Immature natural killer cell (primary cell): ENCODE measurements around the gene NEXN. TPM values are rescaled to one million over a fixed set of nuclear protein-coding genes. Genes with fewer than 3 reads are reported as not detected.
"Not testable (repeated sequence)": the region's sequence is repeated elsewhere in the genome, so short reads cannot be mapped to it uniquely, and the experiment has no call there.

Experiments used
- DNase-seq, 3 donors: peaks; one replicate each; pipeline ENCODE4 v3.0.0; 2022; ENCODE audit warnings: mixed read lengths in 1 of 3
- H3K27ac Mint-ChIP-seq, 6 donors: one replicate each; pipeline ENCODE4 v1.8.0; 2020; ENCODE audit warnings: mixed read lengths in 6 of 6, mild to moderate bottlenecking in 5 of 6, inconsistent platforms in 4 of 6, moderate library complexity in 3 of 6
- H3K27me3 Mint-ChIP-seq, 3 donors: one replicate each; pipeline ENCODE4 v1.8.0; 2020 to 2021; ENCODE audit warnings: low read depth in 3 of 3, mild to moderate bottlenecking in 3 of 3, mixed read lengths in 3 of 3, moderate library complexity in 3 of 3, inconsistent platforms in 1 of 3
- H3K36me3 Mint-ChIP-seq, 3 donors: one replicate each; pipeline ENCODE4 v1.8.0; 2020; ENCODE audit warnings: mixed read lengths in 3 of 3, inconsistent platforms in 2 of 3, mild to moderate bottlenecking in 2 of 3
- H3K4me1 Mint-ChIP-seq, 2 donors: one replicate each; pipeline ENCODE4 v1.8.0; 2020; ENCODE audit warnings: inconsistent platforms in 2 of 2, mild to moderate bottlenecking in 2 of 2, mixed read lengths in 2 of 2, moderate library complexity in 1 of 2
- H3K4me3 Mint-ChIP-seq, 5 donors: one replicate each; pipeline ENCODE4 v1.8.0; 2020; ENCODE audit warnings: mild to moderate bottlenecking in 5 of 5, mixed read lengths in 5 of 5, inconsistent platforms in 3 of 5, moderate library complexity in 3 of 5
- H3K9me3 Mint-ChIP-seq, 6 donors: one replicate each; pipeline ENCODE4 v1.8.0; 2020; ENCODE audit warnings: mild to moderate bottlenecking in 6 of 6, mixed read lengths in 6 of 6, inconsistent platforms in 4 of 6, moderate library complexity in 3 of 6
- polyA plus RNA-seq, 3 donors: library from polyadenylated mRNA; unstranded; fragments of 300-500 nt; fragmentation: Illumina TruSeq; gene quantifications; one replicate each; pipeline ENCODE4 v1.2.3, GENCODE V29; 2021

NEXN gene
- polyA plus RNA-seq, 3 donors from 2014 or later, result 0.89 to 3.0 (median 2.6) TPM

- Mint-ChIP-seq H3K9me3 (no peaks in the 10 kb centered on the region), H3K4me3 (no peak overlapping the region), H3K36me3 (peaks cover 6 to 16% (median 11%) of the 10 kb centered on the region in 3 donors), H3K4me1 (no peaks in the 10 kb centered on the region), H3K27ac (peak overlapping the region in 2 of 6 donors; percentile 1 to 78), H3K27me3 (peaks cover 0 to 5% (median 0%) of the 10 kb centered on the region in 3 donors)
- DNase-seq, result no peak
Measured at GRCh38 chr1:77881061-77881460, 7.4 kb upstream of the NEXN start.

DNA sequence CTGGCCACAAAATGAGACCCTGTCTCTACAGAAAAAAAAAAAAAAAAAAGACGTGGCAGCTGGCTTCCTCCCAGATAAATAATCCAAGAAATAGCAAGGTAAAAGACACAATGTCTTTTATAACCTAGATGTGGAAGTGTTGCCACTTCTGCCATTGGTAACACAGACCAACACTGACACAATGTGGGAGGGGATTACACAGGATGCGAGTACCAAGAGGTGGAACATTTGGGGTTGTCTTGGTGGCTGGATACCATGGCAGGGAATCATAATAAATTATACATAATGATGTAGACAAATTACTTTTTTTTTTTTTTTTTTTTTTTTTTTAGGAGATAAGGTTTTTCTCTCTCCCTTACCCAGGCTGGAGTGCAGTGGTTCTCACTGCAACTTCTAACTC lies 6.0 kb upstream of the NEXN start:
- peak overlapping the region in 1 of 6 donors; percentile 53 for H3K27ac Mint-ChIP-seq
- peaks cover 10 to 14% (median 11%) of the 10 kb centered on the region in 3 donors for H3K36me3 Mint-ChIP-seq
- H3K27me3 Mint-ChIP-seq, result peaks cover 0 to 12% (median 0%) of the 10 kb centered on the region in 3 donors

GRCh38 chr1:77888781-77889642 lies 588 bp downstream of the NEXN start:
- Mint-ChIP-seq H3K27ac (no peak overlapping the region), H3K4me1 (peaks cover 14 to 16% of the 10 kb centered on the region in 2 donors), H3K27me3 (peaks cover 0 to 20% (median 2%) of the 10 kb centered on the region in 3 donors), H3K4me3 (peak overlapping the region; percentile 63 to 78 (median 75)), H3K36me3 (peaks cover 10 to 15% (median 14%) of the 10 kb centered on the region in 3 donors), H3K9me3 (no peaks in the 10 kb centered on the region)
- peak; percentile 13 to 20 (median 15) for DNase-seq

More for the DNA sequence above, 6.0 kb upstream of the NEXN start:
- peak; percentile 22 to 37 (median 24) for DNase-seq
- Mint-ChIP-seq H3K4me3 (no peak overlapping the region), H3K4me1 (no peaks in the 10 kb centered on the region), H3K9me3 (no peaks in the 10 kb centered on the region)

GRCh38 chr1:77889671-77890070 lies 1.2 kb downstream of the NEXN start:
- H3K27ac Mint-ChIP-seq, result no peak overlapping the region
- peaks cover 10 to 13% (median 12%) of the 10 kb centered on the region in 3 donors for H3K36me3 Mint-ChIP-seq
- no peak for DNase-seq
- no peaks in the 10 kb centered on the region for H3K9me3 Mint-ChIP-seq
- peaks cover 14 to 16% of the 10 kb centered on the region in 2 donors for H3K4me1 Mint-ChIP-seq
- peaks cover 0 to 20% (median 2%) of the 10 kb centered on the region in 3 donors for H3K27me3 Mint-ChIP-seq
- peak overlapping the region in 4 of 5 donors; percentile 14 to 75 (median 64) for H3K4me3 Mint-ChIP-seq

DNA sequence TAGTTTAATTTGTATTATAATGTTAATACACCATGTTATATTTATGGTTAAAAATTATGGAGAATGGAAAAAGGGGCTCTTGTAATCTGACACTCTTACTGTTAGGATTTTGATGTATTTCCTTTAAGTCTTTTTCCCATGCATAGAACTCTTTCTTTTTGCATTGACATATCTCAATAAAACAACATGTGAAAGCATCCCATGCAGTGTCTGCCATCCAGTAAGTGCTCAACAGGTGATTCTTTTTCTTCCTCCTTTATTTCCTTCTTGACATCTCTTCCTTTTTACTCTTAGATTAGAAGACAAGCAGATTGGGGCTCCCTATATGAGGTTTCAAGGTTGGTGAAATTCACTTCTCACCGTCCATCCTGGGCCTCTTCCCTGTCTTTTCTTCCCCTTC lies 2.8 kb downstream of the NEXN start:
- Mint-ChIP-seq H3K4me1 (peaks cover 14 to 16% of the 10 kb centered on the region in 2 donors), H3K9me3 (no peaks in the 10 kb centered on the region), H3K36me3 (peaks cover 4 to 6% (median 6%) of the 10 kb centered on the region in 3 donors), H3K27ac (no peak overlapping the region), H3K4me3 (no peak overlapping the region), H3K27me3 (peaks cover 0 to 17% (median 2%) of the 10 kb centered on the region in 3 donors)
- no peak for DNase-seq

DNA sequence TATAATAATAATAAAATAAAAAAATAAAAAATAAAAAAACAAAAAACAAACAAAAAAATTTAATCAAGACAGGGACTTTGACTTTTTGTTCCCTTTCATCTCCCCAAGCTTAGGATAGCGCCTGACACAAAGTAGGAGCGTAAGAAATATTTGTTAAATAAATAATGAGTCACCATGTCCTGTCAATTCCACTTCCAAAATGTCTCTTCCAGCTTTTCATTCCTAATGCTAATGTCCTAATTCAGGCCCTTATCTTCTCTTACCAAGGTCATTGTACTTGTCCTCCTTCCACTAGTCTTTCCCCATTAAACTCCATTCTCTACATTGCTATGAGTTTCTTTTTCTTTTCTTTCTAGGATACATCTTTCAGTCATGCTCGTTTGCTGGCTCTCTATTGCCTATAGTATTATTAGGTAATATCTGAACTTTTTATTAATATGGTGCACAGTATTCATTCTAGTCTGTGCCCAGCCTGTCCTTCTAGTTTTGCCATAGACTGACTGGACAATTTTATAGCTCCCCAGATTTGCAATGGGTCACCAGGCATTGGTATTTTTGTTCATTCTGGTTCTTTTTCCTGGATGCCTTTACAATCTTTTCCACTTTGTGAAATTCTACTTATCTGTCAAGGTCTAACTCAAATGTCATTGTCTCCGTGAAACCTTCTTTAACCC lies 11.4 kb downstream of the NEXN start:
- no peak for DNase-seq
- Mint-ChIP-seq H3K4me1 (no peaks in the 10 kb centered on the region), H3K27me3 (no peaks in the 10 kb centered on the region), H3K4me3 (no peak overlapping the region), H3K36me3 (no peaks in the 10 kb centered on the region), H3K27ac (no peak overlapping the region), H3K9me3 (peaks cover 0 to 5% (median 1%) of the 10 kb centered on the region in 6 donors)

DNA sequence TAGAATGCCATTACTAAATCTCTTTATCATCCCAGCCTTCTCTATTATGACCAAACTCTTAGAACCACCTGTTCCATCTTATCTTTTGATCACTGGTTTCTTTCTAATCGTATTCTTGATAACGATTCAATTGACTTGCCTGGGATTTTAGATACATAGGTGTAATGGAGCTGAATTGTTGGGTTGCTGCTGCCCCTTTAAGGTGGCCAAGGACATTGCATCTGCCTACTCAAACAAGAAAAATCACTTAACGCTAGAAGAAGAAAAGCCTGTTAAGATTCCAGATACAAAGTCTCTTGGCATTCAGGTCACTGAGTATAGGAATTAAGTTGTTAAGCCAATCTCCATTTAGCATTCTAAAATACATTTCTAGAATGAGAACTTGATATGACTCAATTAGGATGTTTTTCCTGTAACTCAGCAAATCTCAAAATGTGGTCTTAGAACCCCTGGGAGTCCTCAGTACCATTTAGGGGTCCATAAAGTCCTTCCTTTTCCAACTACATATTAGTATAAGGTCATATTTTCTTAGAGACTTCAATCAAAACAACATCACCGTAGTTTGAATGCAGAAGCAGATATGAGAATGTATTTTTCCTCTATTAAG lies 12.4 kb downstream of the NEXN start:
- Mint-ChIP-seq H3K36me3 (no peaks in the 10 kb centered on the region), H3K4me1 (no peaks in the 10 kb centered on the region), H3K4me3 (no peak overlapping the region), H3K27ac (no peak overlapping the region), H3K27me3 (no peaks in the 10 kb centered on the region), H3K9me3 (peaks cover 0 to 5% (median 1%) of the 10 kb centered on the region in 6 donors)
- no peak for DNase-seq

- DNase-seq, result no peak
- H3K27ac Mint-ChIP-seq, result peak overlapping the region in 1 of 6 donors; percentile 55
- no peaks in the 10 kb centered on the region for H3K36me3 Mint-ChIP-seq
- peaks cover 0 to 3% (median 3%) of the 10 kb centered on the region in 3 donors for H3K27me3 Mint-ChIP-seq
- no peaks in the 10 kb centered on the region for H3K4me1 Mint-ChIP-seq
- H3K9me3 Mint-ChIP-seq, result no peaks in the 10 kb centered on the region
- H3K4me3 Mint-ChIP-seq, result no peak overlapping the region
Measured at GRCh38 chr1:77905603-77906002, 17.2 kb downstream of the NEXN start.

GRCh38 chr1:77906019-77906545 lies 17.7 kb downstream of the NEXN start:
- H3K4me1 Mint-ChIP-seq, result no peaks in the 10 kb centered on the region
- DNase-seq, result no peak
- no peaks in the 10 kb centered on the region for H3K36me3 Mint-ChIP-seq
- no peak overlapping the region for H3K4me3 Mint-ChIP-seq
- peaks cover 0 to 3% (median 3%) of the 10 kb centered on the region in 3 donors for H3K27me3 Mint-ChIP-seq
- H3K9me3 Mint-ChIP-seq, result no peaks in the 10 kb centered on the region
- H3K27ac Mint-ChIP-seq, result peak overlapping the region in 1 of 6 donors; percentile 55

DNA sequence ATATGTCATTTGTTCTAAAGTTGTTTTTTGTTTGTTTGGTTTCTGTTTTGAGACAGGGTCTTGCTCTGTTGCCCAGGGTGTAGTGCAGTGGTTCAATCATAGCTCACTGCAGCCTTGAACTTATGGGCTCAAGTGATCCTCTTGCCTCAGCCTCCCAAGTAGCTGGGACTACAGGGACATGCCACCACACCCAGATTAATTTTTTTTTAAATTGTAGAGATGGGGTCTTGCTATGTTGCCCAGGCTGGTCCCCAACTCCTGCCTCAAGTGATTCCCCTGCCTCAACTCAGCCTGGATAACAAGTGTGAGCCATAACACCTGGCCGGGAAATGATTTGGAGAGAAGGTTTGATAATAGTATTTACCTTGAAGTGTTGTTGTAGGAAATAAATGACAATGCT lies 18.2 kb downstream of the NEXN start:
- peaks cover 0 to 3% (median 3%) of the 10 kb centered on the region in 3 donors for H3K27me3 Mint-ChIP-seq
- no peaks in the 10 kb centered on the region for H3K4me1 Mint-ChIP-seq
- no peaks in the 10 kb centered on the region for H3K9me3 Mint-ChIP-seq
- DNase-seq, result no peak
- H3K27ac Mint-ChIP-seq, result no peak overlapping the region
- H3K4me3 Mint-ChIP-seq, result no peak overlapping the region
- H3K36me3 Mint-ChIP-seq, result no peaks in the 10 kb centered on the region

DNA sequence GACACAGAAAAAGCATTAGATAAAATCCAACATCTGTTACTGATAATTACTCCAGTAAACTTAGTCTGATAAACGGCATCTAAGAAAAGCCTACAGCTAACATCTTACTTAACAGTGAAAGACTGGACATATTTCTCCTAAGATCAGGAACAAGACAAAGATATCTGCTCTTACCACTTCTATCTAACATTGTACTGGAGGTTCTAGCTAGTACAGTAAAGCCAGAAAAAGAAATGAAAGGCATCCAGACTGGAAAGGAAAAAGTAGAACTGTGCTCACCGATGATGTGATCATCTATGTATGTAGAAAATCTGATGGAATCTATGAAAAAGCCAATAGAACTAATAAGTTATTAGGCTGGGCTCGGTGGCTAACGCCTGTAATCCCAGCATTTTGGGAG lies 21.7 kb downstream of the NEXN start:
- Mint-ChIP-seq H3K4me1 (no peaks in the 10 kb centered on the region), H3K4me3 (no peak overlapping the region), H3K27me3 (peaks cover 0 to 3% (median 3%) of the 10 kb centered on the region in 3 donors), H3K9me3 (no peaks in the 10 kb centered on the region), H3K27ac (no peak overlapping the region), H3K36me3 (no peaks in the 10 kb centered on the region)
- no peak for DNase-seq

GRCh38 chr1:77918918-77919317 lies 30.5 kb downstream of the NEXN start:
- not testable (repeated sequence) for H3K4me1 Mint-ChIP-seq, H3K4me3 Mint-ChIP-seq, H3K27ac Mint-ChIP-seq, H3K9me3 Mint-ChIP-seq, DNase-seq, H3K27me3 Mint-ChIP-seq
- H3K36me3 Mint-ChIP-seq, result peaks cover 0 to 13% (median 3%) of the 10 kb centered on the region in 3 donors

- H3K4me3 Mint-ChIP-seq, result no peak overlapping the region
- DNase-seq, result no peak
- peaks cover 4 to 9% of the 10 kb centered on the region in 2 donors for H3K4me1 Mint-ChIP-seq
- H3K27ac Mint-ChIP-seq, result no peak overlapping the region
- H3K27me3 Mint-ChIP-seq, result peaks cover 0 to 3% (median 2%) of the 10 kb centered on the region in 3 donors
- H3K36me3 Mint-ChIP-seq, result peaks cover 0 to 4% (median 0%) of the 10 kb centered on the region in 3 donors
- H3K9me3 Mint-ChIP-seq, result no peaks in the 10 kb centered on the region
Measured at GRCh38 chr1:77925518-77925917, 37.1 kb downstream of the NEXN start.
